Endothelial cell of umbilical vein (primary cell): ENCODE results near the gene CEP85L.

ENCODE experiments used
- EZH2 ChIP-seq: IDR thresholded peaks from 2 replicates; pipeline ENCODE4 v1.6.1; 2012; ENCODE audit warnings: borderline replicate concordance, low read depth, mild to moderate bottlenecking, moderate library complexity, low read length, inconsistent platforms; ENCODE audit not compliant: severe bottlenecking
- POLR2A ChIP-seq: IDR thresholded peaks from 2 replicates; pipeline ENCODE4 v1.6.1; 2012; ENCODE audit warnings: low read depth, mild to moderate bottlenecking, control low read depth, low read length
- POLR2AphosphoS5 ChIP-seq: IDR thresholded peaks from 2 replicates; pipeline ENCODE4 v1.6.1; 2012; ENCODE audit warnings: low read depth, mild to moderate bottlenecking, control low read depth, low read length, moderate library complexity; ENCODE audit not compliant: insufficient read depth
- TF ChIP-seq, protein P1 (sequence below), 2 donors: IDR thresholded peaks; 1 replicate in 1 of 2; 2 replicates in 1 of 2; pipeline ENCODE4 v1.5.1; 2011; ENCODE audit warnings: low read length in 2 of 2, mild to moderate bottlenecking in 2 of 2, moderate library complexity in 2 of 2, control low read depth in 1 of 2, inconsistent platforms in 1 of 2, low read depth in 1 of 2; ENCODE audit not compliant: insufficient read depth in 1 of 2; ENCODE audit errors: extremely low read depth in 1 of 2

GRCh38 chr6:118660218-118660569, 8.8 kb upstream of the CEP85L start:
- TF ChIP-seq POLR2A: no peak
- TF ChIP-seq, protein P1, sequence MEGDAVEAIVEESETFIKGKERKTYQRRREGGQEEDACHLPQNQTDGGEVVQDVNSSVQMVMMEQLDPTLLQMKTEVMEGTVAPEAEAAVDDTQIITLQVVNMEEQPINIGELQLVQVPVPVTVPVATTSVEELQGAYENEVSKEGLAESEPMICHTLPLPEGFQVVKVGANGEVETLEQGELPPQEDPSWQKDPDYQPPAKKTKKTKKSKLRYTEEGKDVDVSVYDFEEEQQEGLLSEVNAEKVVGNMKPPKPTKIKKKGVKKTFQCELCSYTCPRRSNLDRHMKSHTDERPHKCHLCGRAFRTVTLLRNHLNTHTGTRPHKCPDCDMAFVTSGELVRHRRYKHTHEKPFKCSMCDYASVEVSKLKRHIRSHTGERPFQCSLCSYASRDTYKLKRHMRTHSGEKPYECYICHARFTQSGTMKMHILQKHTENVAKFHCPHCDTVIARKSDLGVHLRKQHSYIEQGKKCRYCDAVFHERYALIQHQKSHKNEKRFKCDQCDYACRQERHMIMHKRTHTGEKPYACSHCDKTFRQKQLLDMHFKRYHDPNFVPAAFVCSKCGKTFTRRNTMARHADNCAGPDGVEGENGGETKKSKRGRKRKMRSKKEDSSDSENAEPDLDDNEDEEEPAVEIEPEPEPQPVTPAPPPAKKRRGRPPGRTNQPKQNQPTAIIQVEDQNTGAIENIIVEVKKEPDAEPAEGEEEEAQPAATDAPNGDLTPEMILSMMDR (IDR thresholded peaks at IDR 0.05; ENCODE audit: extremely low read depth in 1 of 2, insufficient read depth in 1 of 2, low read depth in 1 of 2, low read length in 2 of 2): no peak
- no peak for TF ChIP-seq POLR2AphosphoS5
- TF ChIP-seq EZH2: no peak
